Activated CD4-positive, CD25-positive, alpha-beta regulatory T cell treated with anti-CD3 and anti-CD28 coated beads, Interleukin-2, amount 50 U/mL, for 24 hours (primary cell): ENCODE results near the gene SLC41A3.

Experiments used
- ATAC-seq, 2 donors: fragments of 150-1000 bp; cut with Tn5 transposase; one replicate each; pipeline ENCODE4 v1.10.0; 2021; ENCODE audit warnings: mild to moderate bottlenecking in 1 of 2, moderate library complexity in 1 of 2

Gene SLC41A3

GRCh38 chr3:126119008-126119675, 35.2 kb upstream of the SLC41A3 start:
- ATAC-seq, result no peak

DNA sequence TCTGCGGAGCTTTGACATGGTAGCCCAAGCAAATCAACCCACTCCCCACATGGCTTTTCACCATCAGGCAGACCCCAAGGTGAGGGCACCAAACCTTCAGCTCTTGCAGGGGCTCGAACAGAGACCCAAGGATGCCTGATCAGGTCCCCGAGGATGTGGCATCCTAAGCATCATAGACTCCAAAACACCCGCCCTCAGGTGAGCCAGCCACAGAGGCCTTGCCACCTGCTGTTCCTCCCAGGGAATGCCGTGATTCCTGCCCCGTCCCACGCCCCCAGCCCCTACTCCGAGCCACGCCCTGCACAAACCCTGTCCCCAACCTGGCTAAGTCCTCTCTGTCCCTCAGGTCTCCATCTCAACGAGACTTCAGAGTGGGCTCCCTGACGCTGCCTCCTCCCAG, 34.7 kb upstream of the SLC41A3 start:
- no peak for ATAC-seq

DNA sequence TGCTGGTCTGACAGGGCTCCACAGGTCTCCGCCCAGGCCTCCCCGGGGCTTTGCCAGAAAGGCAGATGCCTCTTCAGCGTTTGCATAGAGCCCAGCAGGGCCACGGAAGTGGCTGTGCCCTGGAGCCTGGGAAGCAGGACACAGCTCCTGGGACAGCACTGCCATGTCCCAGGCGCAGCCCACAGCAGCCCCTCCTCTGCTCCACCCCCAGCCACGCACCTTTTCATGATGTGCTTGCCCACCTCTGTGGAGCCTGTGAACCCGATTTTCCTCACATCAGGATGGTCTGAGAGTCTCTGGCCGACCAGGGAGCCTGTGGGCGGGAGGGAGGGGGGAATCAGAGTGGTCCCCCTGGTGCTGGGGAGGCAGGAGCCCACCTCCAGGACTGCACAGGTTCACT, 33.9 kb upstream of the SLC41A3 start:
- no peak for ATAC-seq

- ATAC-seq, result no peak
Observed at GRCh38 chr3:126117212-126117611, 33.3 kb upstream of the SLC41A3 start.

DNA sequence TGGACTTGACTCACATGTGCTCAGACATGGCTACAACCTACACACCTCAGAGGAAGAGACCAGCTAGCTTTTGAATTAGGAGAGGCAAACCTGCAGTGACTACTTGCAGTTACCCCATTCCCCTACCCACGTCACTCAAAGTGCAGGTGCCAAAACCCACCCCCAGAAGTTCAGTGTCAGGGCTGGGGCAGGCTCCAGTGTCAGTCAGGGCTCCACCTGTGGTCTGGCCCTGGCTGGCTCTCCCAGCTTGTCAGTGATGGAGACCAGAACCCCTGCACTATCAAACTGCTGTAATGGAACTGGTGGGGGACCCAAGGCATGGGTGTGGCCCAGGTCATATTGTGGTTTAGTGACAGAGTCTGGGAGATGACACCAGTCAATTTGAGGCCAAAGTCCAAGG, 32.6 kb upstream of the SLC41A3 start:
- no peak for ATAC-seq

- ATAC-seq, result no peak
Observed at GRCh38 chr3:126114443-126115386, 30.8 kb upstream of the SLC41A3 start.

GRCh38 chr3:126113733-126114442, 30.0 kb upstream of the SLC41A3 start:
- no peak for ATAC-seq

DNA sequence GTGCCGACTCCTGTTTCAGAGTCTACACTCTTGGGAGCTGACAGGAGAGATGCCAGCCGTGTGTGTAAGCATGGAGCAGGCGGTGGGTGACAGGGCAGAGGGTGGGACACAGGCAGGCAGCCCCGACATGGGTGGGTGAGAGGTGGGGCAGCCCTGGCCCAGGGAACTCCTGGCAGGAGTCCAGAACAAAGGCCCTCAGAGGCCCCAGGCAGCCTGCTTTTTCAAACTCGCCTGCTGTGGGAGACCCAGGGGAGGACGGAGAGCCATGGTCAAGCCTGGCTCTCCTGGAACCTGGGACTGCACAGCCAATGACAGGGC, 29.3 kb upstream of the SLC41A3 start:
- ATAC-seq, result no peak

DNA sequence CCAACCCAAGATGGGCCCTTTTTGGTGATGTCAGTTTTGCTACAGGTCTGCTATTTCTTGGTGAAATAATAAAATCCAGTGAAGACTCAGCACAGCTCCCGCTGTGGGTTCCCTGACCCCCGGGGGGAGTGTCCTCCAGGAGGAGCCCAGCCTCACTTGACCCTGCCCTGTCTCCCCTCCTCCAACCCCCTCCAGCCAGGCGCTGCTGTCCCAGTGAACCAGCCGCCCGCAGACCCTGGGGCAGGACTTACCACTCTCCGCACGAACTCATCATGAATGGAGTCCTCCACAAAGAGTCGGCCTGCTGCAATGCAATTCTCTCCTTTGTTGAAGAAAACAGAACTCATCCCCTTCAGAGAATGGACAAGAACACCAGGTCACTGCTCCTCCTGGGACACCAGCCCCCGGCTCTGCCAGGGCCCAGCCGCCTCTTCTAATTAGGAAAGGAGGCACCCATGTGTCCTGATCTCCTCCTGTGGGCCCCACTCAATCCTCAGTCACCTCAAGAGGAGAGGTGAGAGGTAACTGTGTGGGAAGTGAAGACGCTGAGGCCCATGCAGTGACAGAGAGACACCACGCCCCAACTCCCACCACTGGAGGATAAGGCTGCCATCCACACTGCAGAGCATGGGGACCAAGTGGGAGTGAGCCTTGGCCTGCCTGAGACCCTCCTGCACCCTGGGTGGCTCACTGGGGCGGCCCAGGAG, 28.8 kb upstream of the SLC41A3 start:
- no peak for ATAC-seq

DNA sequence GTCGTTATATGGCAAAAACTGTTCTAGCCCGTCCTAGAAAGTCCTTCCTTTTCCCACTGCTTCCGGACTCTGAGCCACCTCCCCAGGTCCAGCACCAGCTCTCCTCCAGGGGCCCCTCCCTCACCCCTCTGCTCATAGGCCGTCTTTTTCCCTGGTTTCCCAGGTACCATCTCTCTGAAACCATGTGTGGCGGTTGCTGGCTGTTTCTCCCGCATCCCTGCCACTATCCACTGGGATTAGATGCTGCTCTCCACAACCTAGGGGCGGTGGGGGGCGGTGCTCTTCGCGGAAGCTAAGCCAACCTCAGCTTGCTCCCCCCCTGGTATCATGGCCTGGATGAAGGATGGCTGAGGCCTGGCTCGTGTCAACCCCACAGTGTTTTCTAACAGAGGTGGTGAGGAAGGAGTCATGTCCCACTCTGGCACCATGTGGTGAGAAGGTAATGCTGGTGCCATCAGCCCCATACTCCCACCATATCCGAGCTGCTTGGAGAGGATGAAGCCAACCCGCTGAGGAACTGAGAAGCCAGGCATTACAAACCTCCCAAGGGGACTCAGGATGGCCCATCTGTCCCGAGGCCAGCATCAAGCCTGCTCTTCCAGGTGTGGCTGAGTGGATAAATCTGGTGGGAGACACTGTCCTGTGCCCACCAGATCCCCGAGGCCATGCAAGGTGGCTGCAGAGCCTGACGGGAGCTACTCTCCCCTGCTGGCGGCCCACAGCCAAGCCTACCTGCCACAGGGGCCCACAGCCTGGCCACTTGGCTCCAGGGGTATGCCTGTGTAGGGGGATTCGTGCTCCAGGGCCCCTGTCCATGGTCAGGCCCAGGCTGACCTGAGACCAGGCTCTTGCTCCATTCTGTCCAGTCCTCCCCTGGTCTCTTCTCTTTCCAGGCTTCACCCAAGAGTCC, 27.9 kb upstream of the SLC41A3 start:
- no peak for ATAC-seq

DNA sequence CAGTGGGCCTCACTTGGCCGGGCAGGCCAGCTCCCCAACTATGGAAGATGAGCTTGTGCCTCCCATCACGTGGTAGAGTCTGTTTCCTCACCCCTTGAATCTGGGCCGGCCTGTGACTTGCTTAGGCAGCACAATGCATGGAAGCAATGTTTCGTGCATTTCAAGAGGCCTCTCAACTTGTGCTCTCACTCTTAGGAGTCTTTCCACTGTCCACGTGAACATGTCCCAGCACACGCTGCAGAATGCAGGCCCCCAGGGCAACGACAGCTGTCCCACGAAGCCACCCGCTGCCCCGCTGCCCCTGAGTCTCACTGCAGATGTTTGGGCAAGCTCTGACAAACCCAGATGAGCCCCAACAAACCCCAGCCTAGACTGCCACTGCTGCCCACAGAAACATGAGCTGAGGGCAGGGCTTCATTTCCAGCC, 27.2 kb upstream of the SLC41A3 start:
- ATAC-seq, result no peak

- no peak for ATAC-seq
Observed at GRCh38 chr3:126110431-126111125, 26.7 kb upstream of the SLC41A3 start.

- ATAC-seq, result no peak
Observed at GRCh38 chr3:126109880-126110235, 25.9 kb upstream of the SLC41A3 start.

DNA sequence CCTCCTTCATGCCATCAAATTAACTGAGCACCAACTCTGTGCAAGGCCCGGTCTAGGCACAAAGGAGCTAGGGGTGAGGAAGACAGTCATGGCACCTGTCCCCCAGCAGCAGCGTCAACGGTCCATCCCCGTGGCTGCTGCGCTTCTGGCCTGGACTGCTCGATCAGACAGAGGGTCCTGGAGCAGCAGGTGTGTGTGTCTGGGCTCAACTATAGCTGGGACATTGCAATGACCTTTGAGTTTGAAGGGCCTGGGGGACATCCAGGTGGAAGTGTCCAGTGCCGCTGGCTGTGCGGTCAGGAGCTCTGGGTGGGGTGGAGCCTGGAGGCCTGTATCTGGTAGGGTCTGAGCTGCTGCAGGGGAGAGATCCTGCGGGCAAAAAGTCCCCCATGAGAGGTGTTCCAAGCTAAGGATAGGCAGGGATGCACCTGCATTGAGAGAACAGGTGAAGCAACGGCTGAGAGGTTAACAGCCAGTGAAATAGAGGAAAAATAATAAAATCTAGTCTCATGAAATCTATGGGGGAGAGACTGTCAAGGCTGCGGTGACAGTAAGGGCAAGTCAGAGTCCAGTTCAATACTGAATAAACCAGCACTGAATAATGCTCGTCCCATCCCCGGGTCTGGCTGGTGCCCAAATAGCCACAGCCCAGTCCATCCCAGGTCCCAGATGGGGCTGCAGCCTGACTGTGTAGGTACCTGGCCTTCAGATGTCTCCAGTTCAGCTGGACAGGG, 25.4 kb upstream of the SLC41A3 start:
- ATAC-seq, result no peak

GRCh38 chr3:126108676-126109050, 24.7 kb upstream of the SLC41A3 start:
- no peak for ATAC-seq

DNA sequence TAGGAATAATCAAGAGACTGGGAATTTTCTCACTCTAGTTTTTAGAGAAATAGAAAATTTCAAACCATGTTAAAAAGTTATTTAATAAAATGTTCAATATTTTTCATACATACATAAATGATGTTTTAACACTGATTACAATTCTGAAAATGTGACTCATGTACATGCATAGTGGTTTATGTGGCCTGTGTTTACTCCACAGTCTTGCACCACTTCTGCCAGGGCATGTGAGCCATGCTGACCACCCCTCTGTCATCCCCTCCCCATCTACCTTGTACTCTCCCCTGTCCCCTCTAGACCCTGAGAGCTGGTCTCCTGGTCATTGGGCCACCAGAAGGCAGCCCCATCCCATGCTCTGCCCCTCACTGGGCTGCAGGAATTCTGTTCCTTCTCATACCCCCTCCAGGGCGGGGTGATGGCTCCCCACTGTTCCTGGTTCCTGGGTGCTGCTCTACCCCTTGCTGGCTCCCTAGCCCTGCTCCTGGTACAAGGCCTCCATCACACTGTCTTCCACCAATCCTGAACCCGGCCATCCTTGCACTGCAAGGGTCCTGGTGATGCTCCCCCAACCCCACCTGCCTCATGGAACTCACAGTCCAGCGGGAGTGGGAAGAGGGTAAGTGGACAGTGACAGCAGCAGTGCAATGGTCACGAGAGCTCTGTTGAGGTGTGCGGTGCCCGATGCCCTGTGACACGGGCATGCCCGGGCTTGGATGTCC, 24.2 kb upstream of the SLC41A3 start:
- no peak for ATAC-seq

DNA sequence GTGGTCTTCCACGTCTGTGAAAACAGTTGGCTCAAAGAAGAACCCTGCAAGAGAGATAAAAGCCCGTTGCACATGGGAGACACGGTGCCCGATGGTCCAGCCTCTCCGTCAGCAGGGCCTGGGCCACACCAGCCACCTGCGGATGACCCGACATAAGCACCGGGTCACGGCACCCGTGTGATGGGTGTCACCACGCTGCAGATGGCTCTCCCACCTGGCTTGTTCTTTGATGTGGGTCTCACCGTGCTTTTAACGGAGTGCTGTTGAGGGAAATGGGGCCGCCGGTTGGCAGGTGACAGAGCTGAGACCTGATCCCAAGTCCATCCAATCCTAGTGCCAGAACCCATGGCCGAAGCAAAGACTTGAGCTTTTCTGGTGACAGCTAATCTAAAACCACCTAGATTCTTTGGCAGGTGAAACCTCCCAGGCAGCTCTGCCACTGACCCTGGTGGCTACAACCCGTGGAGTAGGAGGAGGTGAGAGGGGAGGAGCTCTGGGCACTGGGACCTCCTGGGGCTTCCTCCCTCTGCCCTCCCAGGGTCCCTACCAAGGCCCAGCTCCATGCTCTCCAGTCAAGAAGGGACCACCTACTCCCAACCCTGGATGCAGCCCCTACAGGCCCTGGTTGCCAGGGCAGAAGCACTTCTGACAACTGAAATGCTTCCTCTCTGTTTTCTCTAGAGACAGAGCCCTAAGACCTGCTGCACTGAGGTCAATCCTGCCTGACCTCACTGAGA, 23.4 kb upstream of the SLC41A3 start:
- ATAC-seq, result no peak

DNA sequence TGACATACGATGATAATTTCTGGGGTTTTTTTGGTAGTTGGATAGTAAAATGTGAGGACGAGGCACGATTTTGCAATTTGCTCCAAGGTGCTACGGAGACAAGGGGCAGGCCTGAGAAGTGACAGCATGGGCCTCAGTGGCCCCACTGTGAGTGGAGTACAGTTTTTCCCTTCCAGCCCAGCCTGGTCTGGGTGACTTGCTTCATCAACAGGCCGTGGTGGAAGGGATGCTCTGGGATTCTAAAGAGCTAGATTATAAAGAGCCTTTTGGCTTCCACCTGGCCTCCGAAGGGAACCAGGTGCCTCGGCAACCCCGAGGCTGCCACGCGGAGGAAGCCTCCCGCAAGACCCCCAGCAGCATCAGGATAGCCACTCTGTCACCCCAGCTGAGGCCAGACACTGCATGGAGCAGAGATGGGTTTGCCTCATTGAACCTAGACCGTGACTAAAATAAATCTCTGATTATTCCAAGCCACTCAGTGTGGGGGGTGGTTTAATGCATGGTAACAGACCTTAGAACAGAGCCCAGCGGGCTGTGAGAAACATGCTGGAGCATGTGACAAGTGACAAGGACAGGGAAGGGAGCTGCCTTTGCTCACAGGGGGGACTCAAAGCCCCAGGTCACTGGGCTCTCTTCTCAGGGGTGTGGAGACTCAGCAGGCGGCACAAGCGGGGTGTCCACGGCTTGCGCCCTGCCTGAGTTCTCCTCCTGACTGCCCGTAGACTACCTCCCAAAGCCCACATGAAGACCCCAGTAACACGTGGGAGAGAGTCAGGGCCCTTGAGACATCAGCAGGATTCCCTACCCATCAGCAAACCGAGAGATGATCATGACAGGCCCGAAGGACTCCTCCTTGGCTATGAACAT, 22.6 kb upstream of the SLC41A3 start:
- ATAC-seq, result no peak
